ENCODE results near the gene ERBB4. TPM values are rescaled to one million over a fixed set of nuclear protein-coding genes. Genes with fewer than 3 reads are reported as not detected.

The ERBB4 gene
- total and polyA plus RNA-seq, 5 donors, result 4.3 to 38.8 (median 33.4) TPM

- no peak for ATAC-seq
- H3K4me1 ChIP-seq (ENCODE audit: control insufficient read depth, insufficient read depth, low read length), result no peaks in the 10 kb centered on the region
- no peak overlapping the region for H3K27ac ChIP-seq (ENCODE audit: low read length)
- no peak overlapping the region for H3K4me3 ChIP-seq (ENCODE audit: low read length)
- intact Hi-C loops (cut with DNase I), result no loop called here
- H3K9me3 ChIP-seq (ENCODE audit: control insufficient read depth, low read length), result no peaks in the 10 kb centered on the region
- H3K27me3 ChIP-seq (ENCODE audit: control insufficient read depth, insufficient read depth), result no peaks in the 10 kb centered on the region
- no peak for DNase-seq
Observed at GRCh38 chr2:211344289-211344688, 1194.3 kb downstream of the ERBB4 start.

GRCh38 chr2:211333377-211333776 is 1205.2 kb downstream of the ERBB4 start:
- ATAC-seq (no peak), DNase-seq (no peak)
- intact Hi-C loops (cut with DNase I), result no loop called here
- H3K27me3 ChIP-seq (ENCODE audit: control insufficient read depth, insufficient read depth), result no peaks in the 10 kb centered on the region
- no peaks in the 10 kb centered on the region for H3K4me1 ChIP-seq (ENCODE audit: control insufficient read depth, insufficient read depth, low read length)
- no peak overlapping the region for H3K4me3 ChIP-seq (ENCODE audit: low read length)
- WGBS, result 18% methylated on average over 1 of the region's 1 CpG
- H3K27ac ChIP-seq (ENCODE audit: low read length), result no peak overlapping the region
- H3K9me3 ChIP-seq (ENCODE audit: control insufficient read depth, low read length), result no peaks in the 10 kb centered on the region

- WGBS, result 43% methylated on average over 2 of the region's 2 CpGs
- Histone ChIP-seq H3K4me3 (ENCODE audit: low read length) (no peak overlapping the region), H3K27ac (ENCODE audit: low read length) (no peak overlapping the region), H3K9me3 (ENCODE audit: control insufficient read depth, low read length) (no peaks in the 10 kb centered on the region), H3K4me1 (ENCODE audit: control insufficient read depth, insufficient read depth, low read length) (no peaks in the 10 kb centered on the region), H3K27me3 (ENCODE audit: control insufficient read depth, insufficient read depth) (no peaks in the 10 kb centered on the region)
- intact Hi-C loops (cut with DNase I), result no loop called here
- ATAC-seq, result no peak
- no peak for DNase-seq
Observed at GRCh38 chr2:211331736-211332135, 1206.9 kb downstream of the ERBB4 start.

- H3K4me1 ChIP-seq (ENCODE audit: control insufficient read depth, insufficient read depth, low read length), result no peaks in the 10 kb centered on the region
- intact Hi-C loops (cut with DNase I), result no loop called here
- H3K27ac ChIP-seq (ENCODE audit: low read length), result no peak overlapping the region
- WGBS, result 88% methylated on average over 10 of the region's 10 CpGs
- ATAC-seq, result no peak
- H3K27me3 ChIP-seq (ENCODE audit: control insufficient read depth, insufficient read depth), result no peaks in the 10 kb centered on the region
- no peak overlapping the region for H3K4me3 ChIP-seq (ENCODE audit: low read length)
- DNase-seq, result no peak
- no peaks in the 10 kb centered on the region for H3K9me3 ChIP-seq (ENCODE audit: control insufficient read depth, low read length)
Observed at GRCh38 chr2:211329882-211330281, 1208.7 kb downstream of the ERBB4 start.

GRCh38 chr2:211329421-211329820 is 1209.2 kb downstream of the ERBB4 start:
- no peaks in the 10 kb centered on the region for H3K27me3 ChIP-seq (ENCODE audit: control insufficient read depth, insufficient read depth)
- no peaks in the 10 kb centered on the region for H3K4me1 ChIP-seq (ENCODE audit: control insufficient read depth, insufficient read depth, low read length)
- intact Hi-C loops (cut with DNase I), result no loop called here
- no peak overlapping the region for H3K4me3 ChIP-seq (ENCODE audit: low read length)
- DNase-seq (no peak), ATAC-seq (no peak)
- H3K27ac ChIP-seq (ENCODE audit: low read length), result no peak overlapping the region
- H3K9me3 ChIP-seq (ENCODE audit: control insufficient read depth, low read length), result no peaks in the 10 kb centered on the region
- WGBS, result 86% methylated on average over 4 of the region's 4 CpGs

- DNase-seq (no peak), ATAC-seq (no peak)
- Histone ChIP-seq H3K27me3 (ENCODE audit: control insufficient read depth, insufficient read depth) (no peaks in the 10 kb centered on the region), H3K4me3 (ENCODE audit: low read length) (no peak overlapping the region), H3K9me3 (ENCODE audit: control insufficient read depth, low read length) (no peaks in the 10 kb centered on the region), H3K4me1 (ENCODE audit: control insufficient read depth, insufficient read depth, low read length) (no peaks in the 10 kb centered on the region), H3K27ac (ENCODE audit: low read length) (no peak overlapping the region)
- WGBS, result 75% methylated on average over 2 of the region's 2 CpGs
- intact Hi-C loops (cut with DNase I), result no loop called here
Observed at GRCh38 chr2:211328126-211328525, 1210.5 kb downstream of the ERBB4 start.

Small RNAs within 50 kb of the gene (microRNA-seq; reads per million reads assigned to microRNA genes)
- gene MIR548F2, result 0 reads per million in 2 donors

Data from right cardiac atrium (tissue), 5 donors.